GM12878 (cell line): ENCODE results near the gene TRAF5. TPM values are rescaled to one million over a fixed set of nuclear protein-coding genes. Genes with fewer than 3 reads are reported as not detected.

Source experiments
- ATAC-seq: fragments of 200-7000 bp; cut with Tn5 transposase; 3 replicates; pipeline ENCODE4 v1.9.1; 2020; ENCODE audit warnings: mild to moderate bottlenecking, moderate library complexity
- BruUV-seq: library from RNA; stranded (reverse); fragments of 400-500 nt; replicated peaks from 2 replicates; lab custom pipeline; 2021; lab: Mats Ljungman, UMichigan
- CTCF ChIA-PET: fragments of 300-600 bp; sonication (Branson Sonifier 250); formaldehyde crosslinking; extraction: SDS; loops from one replicate; lab custom pipeline; 2021; ENCODE audit warnings: inconsistent platforms; lab: Yijun Ruan, JAX
- POLR2A ChIA-PET: fragments of 350-600 bp; formaldehyde crosslinking; extraction: SDS; loops from one replicate; lab custom pipeline; 2021; ENCODE audit warnings: inconsistent platforms; lab: Charles Lee
- RAD21 ChIA-PET: fragments of 300-600 bp; sonication (Branson Sonifier 250); formaldehyde crosslinking; loops from one replicate; lab custom pipeline; 2023; ENCODE audit warnings: antibody characterized with exemption; ENCODE audit not compliant: unreplicated experiment; lab: Charles Lee
- SMC1A ChIA-PET: fragments of 300-600 bp; sonication (Branson Sonifier 250); formaldehyde crosslinking; loops from one replicate; lab custom pipeline; 2023; ENCODE audit not compliant: unreplicated experiment, uncharacterized antibody; lab: Charles Lee
- DNase-seq: peaks from one replicate; pipeline ENCODE4 v3.0.0-alpha.2; 2011; ENCODE audit warnings: low read depth, low spot score
- FAIRE-seq: peaks from 3 replicates; lab custom pipeline; 2011; peaks lifted over from hg19 to GRCh38; lab: Jason Lieb, UNC
- H2AFZ ChIP-seq: 2 replicates; pipeline ENCODE4 v1.6.0; 2011; ENCODE audit warnings: low read depth, low read length, control low read depth; ENCODE audit not compliant: control insufficient read depth
- H3K27ac ChIP-seq: 2 replicates; pipeline ENCODE4 v1.5.1; 2011; ENCODE audit warnings: control low read depth; ENCODE audit not compliant: control insufficient read depth, insufficient read depth
- H3K27me3 ChIP-seq, 2 experiments: replicated peaks in 1 of 2; 2 replicates each; pipeline versions ENCODE4 v1.6.0 to v1.6.1; 2011; ENCODE audit warnings: low read length in 1 of 2; ENCODE audit not compliant: control insufficient read depth in 2 of 2, insufficient read depth in 2 of 2
- H3K36me3 ChIP-seq, 2 experiments: 2 replicates each; pipeline ENCODE4 v1.5.1; 2011; ENCODE audit warnings: low read length in 1 of 2; ENCODE audit not compliant: control insufficient read depth in 2 of 2, insufficient read depth in 2 of 2
- H3K4me1 ChIP-seq: 2 replicates; pipeline ENCODE4 v1.6.1; 2011; ENCODE audit warnings: mild to moderate bottlenecking, low read length, moderate library complexity, mixed read lengths; ENCODE audit not compliant: control insufficient read depth, insufficient read depth
- H3K4me2 ChIP-seq: 2 replicates; pipeline ENCODE4 v1.6.0; 2011; ENCODE audit warnings: control low read depth; ENCODE audit not compliant: control insufficient read depth, insufficient read depth
- H3K4me3 ChIP-seq: fragments of 200-600 bp; sonication (generic); 2 replicates; pipeline ENCODE4 v1.5.1; 2016
- H3K79me2 ChIP-seq: 2 replicates; pipeline ENCODE4 v1.6.0; 2011; ENCODE audit warnings: low read length; ENCODE audit not compliant: control insufficient read depth, insufficient read depth
- H3K9ac ChIP-seq: 2 replicates; pipeline ENCODE4 v1.8.0; 2011; ENCODE audit warnings: low read length, control low read depth, mixed read lengths; ENCODE audit not compliant: control insufficient read depth, insufficient read depth
- H3K9me3 ChIP-seq: replicated peaks from 3 replicates; pipeline ENCODE4 v1.5.1; 2011; ENCODE audit warnings: mild to moderate bottlenecking, low read length; ENCODE audit not compliant: control insufficient read depth, insufficient read depth
- H4K20me1 ChIP-seq: 2 replicates; pipeline ENCODE4 v1.6.0; 2011; ENCODE audit not compliant: control insufficient read depth, insufficient read depth
- E2F4 ChIP-seq: IDR thresholded peaks from 2 replicates; pipeline ENCODE4 v1.6.1; 2012; ENCODE audit warnings: low read depth, low read length, improper control_type of control experiment
- EED ChIP-seq: sonication (generic); IDR thresholded peaks from 2 replicates; pipeline ENCODE4 v1.6.1; 2016; ENCODE audit warnings: antibody characterized with exemption, low read depth
- IKZF2 ChIP-seq, 2 experiments: fragments of 450-650 bp; IDR thresholded peaks; 2 replicates each; pipeline ENCODE4 v1.6.1; 2017; ENCODE audit warnings: mild to moderate bottlenecking in 2 of 2, moderate library complexity in 2 of 2
- MTA2 ChIP-seq: fragments of 450-650 bp; IDR thresholded peaks from 2 replicates; pipeline ENCODE4 v1.6.1; 2016; ENCODE audit warnings: low read depth, mild to moderate bottlenecking, moderate library complexity
- TAF1 ChIP-seq: IDR thresholded peaks from 2 replicates; pipeline ENCODE4 v1.6.1; 2011; ENCODE audit warnings: mild to moderate bottlenecking, low read depth, low read length, borderline replicate concordance
- WRNIP1 ChIP-seq: IDR thresholded peaks from 2 replicates; pipeline ENCODE4 v1.6.1; 2011; ENCODE audit warnings: low read depth, low read length, improper control_type of control experiment, borderline replicate concordance
- WGBS: methylation state at CpG from one replicate; pipeline ENCODE4 v1.1.6; 2016; ENCODE audit warnings: low lambda C conversion rate; ENCODE audit not compliant: insufficient replicate concordance, insufficient coverage; ENCODE audit errors: missing lambda C conversion rate; 5-methylcytosine and 5-hydroxymethylcytosine counted together
- in situ Hi-C: fragments of 300-500 bp; cut with MboI; formaldehyde crosslinking; loops from 9 replicates; pipeline ENCODE4 v1.14.3; 2018; ENCODE audit warnings: mixed read lengths
- intact Hi-C: fragments of 100-400 bp; cut with micrococcal nuclease; formaldehyde crosslinking; loops from one replicate; pipeline ENCODE4 v1.14.2; 2022; ENCODE audit not compliant: unreplicated experiment
- polyA plus RNA-seq, 11 experiments: library from polyadenylated mRNA; depleted of rRNA in 4 of 11; unstranded in 6 of 11; stranded (reverse) in 5 of 11; fragments of >200 nt; fragmentation: Nextera tagmentation in 4 of 11; fragmentation: Illumina TruSeq in 1 of 11; extraction: Ambion mirVana in 4 of 11; extraction: Trizol in 1 of 11; gene quantifications; 1 replicate in 1 of 11; 2 replicates in 10 of 11; pipeline versions ENCODE4 v1.2.1 to v1.2.3, GENCODE V29; 2011 to 2016; ENCODE audit warnings: inconsistent platforms in 2 of 11, missing spikeins in 2 of 11, low read depth in 1 of 11
- total RNA-seq, 4 experiments: library from RNA; depleted of rRNA in 3 of 4; stranded (reverse); fragments of >200 nt in 3 of 4; fragmentation: Illumina TruSeq in 1 of 4; extraction: Trizol in 1 of 4; gene quantifications; 2 replicates each; pipeline versions ENCODE4 v1.2.1 to v1.2.3, GENCODE V29; 2013 to 2021

The TRAF5 gene
- total and polyA plus RNA-seq, 10 of the 15 experiments (the other 5 are each of a cell fraction or from before 2014, with no cell fraction given): 10.6 to 36.5 (median 26.3) TPM

- peak; percentile 17 for ATAC-seq
- DNase-seq: no peak
- no peak overlapping the region; the same call in 1 of the 2 replicates for H3K4me2 ChIP-seq
These were observed 6.2 kb downstream of the TRAF5 start for GRCh38 chr1:211332830-211333229.

GRCh38 chr1:211333906-211334305 is 7.3 kb downstream of the TRAF5 start:
- ChIA-PET SMC1A (interaction anchor here (2.0 kb wide), 1 partner anchor 14 kb away, joined by 9 read pairs; no protein-coding TSS in a partner anchor), POLR2A (no interaction called here), RAD21 (no interaction called here), CTCF (interaction anchor here (1.2 to 1.6 kb wide), 2 partner anchors 179 to 322 kb away, joined by 3 read pairs; no protein-coding TSS in a partner anchor)
- Histone ChIP-seq H3K4me2 (no peak overlapping the region), H4K20me1 (no peaks in the 10 kb centered on the region), H3K4me1 (peaks cover 53% of the 10 kb centered on the region), H3K79me2 (peaks cover 90% of the 10 kb centered on the region), H3K4me3 (no peak overlapping the region), H3K27ac (no peak overlapping the region), H3K9ac (no peak overlapping the region), H3K27me3 (no peaks in the 10 kb centered on the region), H2AFZ (no peak overlapping the region), H3K9me3 (no peaks in the 10 kb centered on the region), H3K36me3 (peaks cover 0 to 4% of the 10 kb centered on the region in 2 experiments; a peak in 1 of 4 replicates)
- no peak for FAIRE-seq
- BruUV-seq: no TSS peak
- WGBS: 32% methylated on average over 1 of the region's 1 CpG
- in situ Hi-C loops: no loop called here
- intact Hi-C loops: no loop called here
- TF ChIP-seq EED: 0 out of 2 replicates have a peak, but pooled peaks have one; percentile 28
- peak in 1 of 2 experiments; percentile 22; a peak in 1 of 4 replicates for TF ChIP-seq IKZF2 (IDR thresholded peaks at IDR 0.05)
- TF ChIP-seq TAF1: no peak
- no peak for DNase-seq
- no peak for ATAC-seq

More at GRCh38 chr1:211332830-211333229, 6.2 kb downstream of the TRAF5 start:
- Histone ChIP-seq H3K4me1 (peaks cover 59% of the 10 kb centered on the region), H3K9me3 (no peaks in the 10 kb centered on the region), H3K4me3 (no peak overlapping the region), H3K9ac (no peak overlapping the region), H2AFZ (no peak overlapping the region), H4K20me1 (no peaks in the 10 kb centered on the region), H3K27ac (no peak overlapping the region; the same call in 1 of the 2 replicates), H3K79me2 (peaks cover 96% of the 10 kb centered on the region), H3K27me3 (no peaks in the 10 kb centered on the region), H3K36me3 (0 out of 4 replicates have a peak, but pooled peaks cover 0 to 4% of the 10 kb centered on the region in 2 experiments)
- BruUV-seq: no TSS peak
- SMC1A ChIA-PET: interaction anchor here (0.7 to 2.0 kb wide), 4 partner anchors 9 to 75 kb away, joined by 3 to 9 read pairs (median 4); no protein-coding TSS in a partner anchor
- RAD21 ChIA-PET: interaction anchor here (1.1 kb wide), 1 partner anchor 11 kb away, joined by 3 read pairs; no protein-coding TSS in a partner anchor
- POLR2A ChIA-PET: no interaction called here
- FAIRE-seq: no peak
- in situ Hi-C loops (no loop called here), intact Hi-C loops (no loop called here)
- TF ChIP-seq MTA2: no peak
- TF ChIP-seq E2F4: no peak
- no peak for TF ChIP-seq WRNIP1
- 0 out of 4 replicates have a peak, but pooled peaks of 1 of the 2 experiments have one; percentile 12 for TF ChIP-seq IKZF2 (IDR thresholded peaks at IDR 0.05)
- WGBS: 93% methylated on average over 2 of the region's 2 CpGs
- CTCF ChIA-PET: interaction anchor here (0.6 to 2.1 kb wide), 4 partner anchors 10 to 323 kb away, joined by 3 to 9 read pairs (median 3); no protein-coding TSS in a partner anchor
